ENCODE data around the gene CES1.

- TF ChIP-seq PATZ1 (CRISPR knock-in tag; IDR thresholded peaks at IDR 0.05; ENCODE audit: borderline replicate concordance) (no peak), RARB (CRISPR knock-in tag; IDR thresholded peaks at IDR 0.05) (no peak), BACH2 (CRISPR knock-in tag; IDR thresholded peaks at IDR 0.05; ENCODE audit: borderline replicate concordance) (no peak), ISL1 (CRISPR knock-in tag; IDR thresholded peaks at IDR 0.05) (no peak), CSDC2 (CRISPR knock-in tag; IDR thresholded peaks at IDR 0.05) (no peak), ZNF70 (CRISPR knock-in tag; IDR thresholded peaks at IDR 0.05) (no peak), CREB5 (CRISPR knock-in tag; IDR thresholded peaks at IDR 0.05; ENCODE audit: low read depth) (no peak), TOX (CRISPR knock-in tag; IDR thresholded peaks at IDR 0.05; ENCODE audit: borderline replicate concordance) (no peak), ZFP3 (CRISPR knock-in tag; IDR thresholded peaks at IDR 0.05) (no peak)
Measured at GRCh38 chr16:55871411-55872038, 38.6 kb upstream of the CES1 start.

All from SK-N-SH treated with all-trans-retinoic acid at 6 μM for 48 hours (cell line).